H9 (cell line): Measurements from ENCODE around the gene TTC27. TPM values are rescaled to one million over a fixed set of nuclear protein-coding genes. Genes with fewer than 3 reads are reported as not detected.

ENCODE experiments used
- DNase-seq: peaks from one replicate; pipeline ENCODE4 v3.0.0-alpha.2; 2017
- H2AFZ ChIP-seq: one replicate; pipeline ENCODE4 v1.6.1; 2013; ENCODE audit warnings: mild to moderate bottlenecking, low read length, control low read depth, moderate library complexity
- H2AK5ac ChIP-seq: 2 replicates; pipeline ENCODE4 v1.6.1; 2013; ENCODE audit warnings: low read length, control low read depth, mixed read lengths; ENCODE audit not compliant: insufficient read length
- H2BK120ac ChIP-seq: one replicate; pipeline ENCODE4 v1.6.1; 2013; ENCODE audit warnings: low read depth, mild to moderate bottlenecking, low read length, control low read depth, inconsistent platforms; ENCODE audit not compliant: poor library complexity, severe bottlenecking
- H2BK12ac ChIP-seq: 2 replicates; pipeline ENCODE4 v1.6.1; 2013; ENCODE audit warnings: low read length, control low read depth, mixed read lengths, low read depth; ENCODE audit not compliant: insufficient read length
- H2BK15ac ChIP-seq: 2 replicates; pipeline ENCODE4 v1.6.1; 2013; ENCODE audit warnings: low read depth, low read length, control low read depth
- H2BK20ac ChIP-seq: one replicate; pipeline ENCODE4 v1.6.1; 2013; ENCODE audit warnings: low read depth, mild to moderate bottlenecking, low read length, control low read depth, inconsistent platforms; ENCODE audit not compliant: poor library complexity, severe bottlenecking
- H2BK5ac ChIP-seq: 2 replicates; pipeline ENCODE4 v1.6.1; 2013; ENCODE audit warnings: low read length, control low read depth, mixed read lengths; ENCODE audit not compliant: insufficient read length
- H3K14ac ChIP-seq: 2 replicates; pipeline ENCODE4 v1.6.1; 2013; ENCODE audit warnings: low read length, control low read depth; ENCODE audit not compliant: insufficient read depth
- H3K18ac ChIP-seq: 2 replicates; pipeline ENCODE4 v1.6.1; 2013; ENCODE audit warnings: low read depth, mild to moderate bottlenecking, mixed read lengths, low read length, control low read depth; ENCODE audit not compliant: insufficient read length
- H3K23ac ChIP-seq: 2 replicates; pipeline ENCODE4 v1.6.1; 2013; ENCODE audit warnings: low read length, control low read depth, mixed read lengths, low read depth; ENCODE audit not compliant: insufficient read length
- H3K23me2 ChIP-seq: 2 replicates; pipeline ENCODE4 v1.6.1; 2013; ENCODE audit warnings: low read depth, mild to moderate bottlenecking, mixed read lengths, low read length, control low read depth; ENCODE audit not compliant: insufficient read length, poor library complexity, severe bottlenecking
- H3K27ac ChIP-seq: 2 replicates; pipeline ENCODE4 v1.5.1; 2013; ENCODE audit warnings: low read length, control low read depth, mixed read lengths, low read depth; ENCODE audit not compliant: insufficient read length
- H3K27me3 ChIP-seq: 2 replicates; pipeline ENCODE4 v1.6.1; 2013; ENCODE audit warnings: low read length, control low read depth, inconsistent platforms; ENCODE audit not compliant: insufficient read depth
- H3K4ac ChIP-seq: 2 replicates; pipeline ENCODE4 v1.6.1; 2013; ENCODE audit warnings: low read depth, mild to moderate bottlenecking, control low read depth, inconsistent platforms, low read length, moderate library complexity
- H3K4me1 ChIP-seq: 2 replicates; pipeline ENCODE4 v1.6.1; 2013; ENCODE audit warnings: low read length, control low read depth, inconsistent platforms; ENCODE audit not compliant: insufficient read depth
- H3K4me2 ChIP-seq: 2 replicates; pipeline ENCODE4 v1.6.1; 2013; ENCODE audit warnings: low read length, control low read depth, mixed read lengths; ENCODE audit not compliant: insufficient read length, insufficient read depth
- H3K56ac ChIP-seq: 2 replicates; pipeline ENCODE4 v1.6.1; 2013; ENCODE audit warnings: low read depth, mild to moderate bottlenecking, mixed read lengths, low read length, control low read depth; ENCODE audit not compliant: insufficient read length
- H3K79me1 ChIP-seq: 2 replicates; pipeline ENCODE4 v1.6.1; 2013; ENCODE audit warnings: low read depth, mild to moderate bottlenecking, moderate library complexity, low read length, control low read depth, inconsistent platforms; ENCODE audit not compliant: insufficient read depth, poor library complexity, severe bottlenecking
- H3K79me2 ChIP-seq: 2 replicates; pipeline ENCODE4 v1.6.1; 2013; ENCODE audit warnings: low read length, control low read depth, inconsistent platforms; ENCODE audit not compliant: insufficient read depth
- H3K9ac ChIP-seq: 2 replicates; pipeline ENCODE4 v1.6.1; 2013; ENCODE audit warnings: low read length, control low read depth, mixed read lengths; ENCODE audit not compliant: insufficient read length; ENCODE audit errors: extremely low read depth
- H3K9me3 ChIP-seq: one replicate; pipeline ENCODE4 v1.6.1; 2013; ENCODE audit warnings: low read depth, low read length, inconsistent platforms; ENCODE audit not compliant: control insufficient read depth
- H3T11ph ChIP-seq: one replicate; pipeline ENCODE4 v1.6.1; 2013; ENCODE audit warnings: mild to moderate bottlenecking, low read length, control low read depth, inconsistent platforms
- H4K20me1 ChIP-seq: one replicate; pipeline ENCODE4 v1.6.1; 2013; ENCODE audit not compliant: control insufficient read depth, insufficient read length, insufficient read depth
- H4K5ac ChIP-seq: 2 replicates; pipeline ENCODE4 v1.6.1; 2013; ENCODE audit warnings: low read depth, mild to moderate bottlenecking, mixed read lengths, low read length, control low read depth; ENCODE audit not compliant: insufficient read length
- H4K8ac ChIP-seq: replicated peaks from 2 replicates; pipeline ENCODE4 v1.6.1; 2013; ENCODE audit warnings: low read length, control low read depth, mixed read lengths, low read depth; ENCODE audit not compliant: insufficient read length
- H4K91ac ChIP-seq: 2 replicates; pipeline ENCODE4 v1.6.1; 2013; ENCODE audit warnings: low read depth, mild to moderate bottlenecking, moderate library complexity, mixed read lengths, low read length, control low read depth; ENCODE audit not compliant: insufficient read length
- H3K27ac Mint-ChIP-seq, 3 experiments: 2 replicates in 2 of 3; 3 replicates in 1 of 3; pipeline ENCODE4 v1.8.0; 2020 to 2021; ENCODE audit warnings: mixed read lengths in 3 of 3, mild to moderate bottlenecking in 1 of 3, moderate library complexity in 1 of 3
- H3K27me3 Mint-ChIP-seq: 2 replicates; pipeline ENCODE4 v1.8.0; 2021; ENCODE audit warnings: low read depth, mild to moderate bottlenecking, moderate library complexity, mixed read lengths
- H3K36me3 Mint-ChIP-seq, 3 experiments: 2 replicates in 2 of 3; 3 replicates in 1 of 3; pipeline ENCODE4 v1.8.0; 2020 to 2021; ENCODE audit warnings: low read depth in 3 of 3, mixed read lengths in 3 of 3; ENCODE audit not compliant: insufficient read depth in 1 of 3
- H3K4me1 Mint-ChIP-seq, 2 experiments: 2 replicates each; pipeline ENCODE4 v1.8.0; 2020; ENCODE audit warnings: mixed read lengths in 2 of 2
- H3K4me3 Mint-ChIP-seq, 2 experiments: 2 replicates in 1 of 2; 3 replicates in 1 of 2; pipeline ENCODE4 v1.8.0; 2020 to 2021; ENCODE audit warnings: mild to moderate bottlenecking in 2 of 2, mixed read lengths in 2 of 2, moderate library complexity in 1 of 2
- H3K9me3 Mint-ChIP-seq, 2 experiments: 2 replicates in 1 of 2; 3 replicates in 1 of 2; pipeline ENCODE4 v1.8.0; 2020; ENCODE audit warnings: mild to moderate bottlenecking in 2 of 2, mixed read lengths in 2 of 2, moderate library complexity in 1 of 2
- WGBS: extraction: QIAGEN DNeasy Blood & Tissue Kit; methylation state at CpG from one replicate; pipeline ENCODE4 v1.1.7; 2013; ENCODE audit warnings: missing lambda C conversion rate, low lambda C conversion rate, mixed read lengths; ENCODE audit not compliant: insufficient read length; ENCODE audit errors: extremely low coverage; 5-methylcytosine and 5-hydroxymethylcytosine counted together
- total RNA-seq: library from RNA; stranded (reverse); gene quantifications from 2 replicates; pipeline ENCODE4 v1.2.1, GENCODE V29; 2021
- TF ChIP-seq, protein P1 (sequence below): fragments of 200-600 bp; sonication (generic); conservative IDR thresholded peaks from 3 replicates; pipeline ENCODE4 v1.8.0; 2021; ENCODE audit warnings: antibody characterized with exemption, mild to moderate bottlenecking

The TTC27 gene
- total RNA-seq, 1 experiment from 2014 or later = 26.0 TPM

DNA sequence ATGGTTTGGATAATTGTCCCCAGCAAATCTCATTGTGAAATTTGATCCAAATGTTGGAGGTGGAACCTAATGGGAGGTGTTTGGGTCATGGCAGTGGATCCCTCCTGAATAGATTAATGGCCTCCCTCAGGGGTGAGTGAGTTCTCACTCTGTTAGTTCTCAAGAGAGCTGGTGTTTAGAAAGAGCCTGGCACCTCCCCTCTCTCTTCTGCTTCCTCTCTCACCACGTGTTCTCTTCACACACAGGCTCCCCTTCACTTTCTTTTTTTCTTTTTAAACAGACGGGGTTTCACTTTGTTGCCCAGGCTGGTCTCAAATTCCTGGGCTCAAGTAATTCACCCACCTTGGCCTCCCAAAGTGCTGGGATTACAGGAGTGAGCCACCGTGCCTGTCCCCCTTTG is 207.3 kb downstream of the TTC27 start:
- Mint-ChIP-seq H3K9me3 (no peaks in the 10 kb centered on the region; a peak in 1 of 5 replicates), H3K4me3 (no peak overlapping the region), H3K36me3 (no peaks in the 10 kb centered on the region), H3K27ac (no peak overlapping the region), H3K4me1 (peaks cover 9 to 10% of the 10 kb centered on the region in 2 experiments), H3K27me3 (no peaks in the 10 kb centered on the region; the same call in 1 of the 2 replicates)
- Histone ChIP-seq H4K91ac (no peak overlapping the region), H2BK20ac (no peak overlapping the region), H2BK5ac (no peak overlapping the region), H4K5ac (no peak overlapping the region), H2BK120ac (no peak overlapping the region), H4K20me1 (no peaks in the 10 kb centered on the region), H3K27me3 (no peaks in the 10 kb centered on the region), H3K56ac (no peak overlapping the region), H3K23ac (no peak overlapping the region), H3K18ac (no peak overlapping the region), H3K14ac (no peak overlapping the region), H2AK5ac (no peak overlapping the region), H2AFZ (no peak overlapping the region), H3K4me2 (no peak overlapping the region), H3K79me1 (no peaks in the 10 kb centered on the region), H2BK12ac (no peak overlapping the region), H2BK15ac (no peak overlapping the region), H3T11ph (no peak overlapping the region), H3K9me3 (no peaks in the 10 kb centered on the region), H3K79me2 (no peaks in the 10 kb centered on the region), H3K23me2 (no peaks in the 10 kb centered on the region), H3K4ac (no peak overlapping the region), H3K27ac (no peak overlapping the region), H4K8ac (no peak overlapping the region), H3K4me1 (no peaks in the 10 kb centered on the region; the same call in 1 of the 2 replicates), H3K9ac (no peak overlapping the region)
- TF ChIP-seq, protein P1, sequence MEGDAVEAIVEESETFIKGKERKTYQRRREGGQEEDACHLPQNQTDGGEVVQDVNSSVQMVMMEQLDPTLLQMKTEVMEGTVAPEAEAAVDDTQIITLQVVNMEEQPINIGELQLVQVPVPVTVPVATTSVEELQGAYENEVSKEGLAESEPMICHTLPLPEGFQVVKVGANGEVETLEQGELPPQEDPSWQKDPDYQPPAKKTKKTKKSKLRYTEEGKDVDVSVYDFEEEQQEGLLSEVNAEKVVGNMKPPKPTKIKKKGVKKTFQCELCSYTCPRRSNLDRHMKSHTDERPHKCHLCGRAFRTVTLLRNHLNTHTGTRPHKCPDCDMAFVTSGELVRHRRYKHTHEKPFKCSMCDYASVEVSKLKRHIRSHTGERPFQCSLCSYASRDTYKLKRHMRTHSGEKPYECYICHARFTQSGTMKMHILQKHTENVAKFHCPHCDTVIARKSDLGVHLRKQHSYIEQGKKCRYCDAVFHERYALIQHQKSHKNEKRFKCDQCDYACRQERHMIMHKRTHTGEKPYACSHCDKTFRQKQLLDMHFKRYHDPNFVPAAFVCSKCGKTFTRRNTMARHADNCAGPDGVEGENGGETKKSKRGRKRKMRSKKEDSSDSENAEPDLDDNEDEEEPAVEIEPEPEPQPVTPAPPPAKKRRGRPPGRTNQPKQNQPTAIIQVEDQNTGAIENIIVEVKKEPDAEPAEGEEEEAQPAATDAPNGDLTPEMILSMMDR = no peak
- no peak for DNase-seq
- no CpG with 5 or more reads among the region's 3 CpGs for WGBS
